GM23338 (cell line): Measurements from ENCODE around the gene DESI1. TPM values are rescaled to one million over a fixed set of nuclear protein-coding genes. Genes with fewer than 3 reads are reported as not detected.
A peak's percentile ranks its signal among the peaks of the same experiment; 100 is the strongest.

Source experiments
- ATAC-seq: fragments of 200-7000 bp; cut with Tn5 transposase; 3 replicates; pipeline ENCODE4 v1.9.1; 2020
- DNase-seq: peaks from one replicate; pipeline ENCODE4 v3.0.0-alpha.2; 2015; ENCODE audit warnings: low spot score
- H2AFZ ChIP-seq: fragments of 200-600 bp; sonication (generic); 2 replicates; pipeline ENCODE4 v1.8.0; 2016; ENCODE audit warnings: antibody characterized with exemption, mild to moderate bottlenecking, moderate library complexity
- H3F3A ChIP-seq: fragments of 200-600 bp; sonication (generic); replicated peaks from 2 replicates; pipeline ENCODE4 v1.8.0; 2017; ENCODE audit warnings: antibody characterized with exemption, mixed run types, low read depth
- H3K27ac ChIP-seq: fragments of 200-600 bp; sonication (generic); 2 replicates; pipeline ENCODE4 v1.6.1; 2016; ENCODE audit warnings: low read depth
- H3K27me3 ChIP-seq: fragments of 200-600 bp; sonication (generic); 2 replicates; pipeline ENCODE4 v1.8.0; 2016; ENCODE audit warnings: mild to moderate bottlenecking, mixed run types, moderate library complexity; ENCODE audit not compliant: insufficient read depth
- H3K36me3 ChIP-seq: fragments of 200-600 bp; sonication (generic); 2 replicates; pipeline ENCODE4 v1.8.0; 2016; ENCODE audit warnings: mild to moderate bottlenecking; ENCODE audit not compliant: insufficient read depth
- H3K4me1 ChIP-seq: fragments of 200-600 bp; sonication (generic); 2 replicates; pipeline ENCODE4 v1.8.0; 2016; ENCODE audit warnings: mild to moderate bottlenecking, moderate library complexity; ENCODE audit not compliant: insufficient read depth
- H3K4me2 ChIP-seq: fragments of 200-600 bp; sonication (generic); 2 replicates; pipeline ENCODE4 v1.7.1; 2017; ENCODE audit warnings: mixed run types
- H3K4me3 ChIP-seq: fragments of 200-600 bp; sonication (generic); 2 replicates; pipeline ENCODE4 v1.6.1; 2016; ENCODE audit warnings: mixed run types
- H3K79me2 ChIP-seq: fragments of 200-600 bp; sonication (generic); replicated peaks from 2 replicates; pipeline ENCODE4 v1.8.0; 2017; ENCODE audit warnings: mild to moderate bottlenecking; ENCODE audit not compliant: insufficient read depth
- H3K9me2 ChIP-seq: fragments of 200-600 bp; sonication (generic); 2 replicates; pipeline ENCODE4 v1.8.0; 2017; ENCODE audit not compliant: insufficient read depth
- H4K20me1 ChIP-seq: fragments of 200-600 bp; sonication (generic); replicated peaks from 2 replicates; pipeline ENCODE4 v1.8.0; 2017; ENCODE audit warnings: mild to moderate bottlenecking; ENCODE audit not compliant: insufficient read depth
- H3K27ac Mint-ChIP-seq: 2 replicates; pipeline ENCODE4 v1.8.0; 2020; ENCODE audit warnings: inconsistent platforms, mild to moderate bottlenecking, moderate library complexity, mixed read lengths
- H3K27me3 Mint-ChIP-seq: 3 replicates; pipeline ENCODE4 v1.8.0; 2022; ENCODE audit warnings: low read depth, mild to moderate bottlenecking, moderate library complexity, mixed read lengths, inconsistent platforms; ENCODE audit not compliant: insufficient read depth, poor library complexity
- H3K36me3 Mint-ChIP-seq: 3 replicates; pipeline ENCODE4 v1.8.0; 2021; ENCODE audit warnings: low read depth, mild to moderate bottlenecking, inconsistent platforms, moderate library complexity, mixed read lengths
- H3K4me1 Mint-ChIP-seq: 3 replicates; pipeline ENCODE4 v1.8.0; 2020; ENCODE audit warnings: mild to moderate bottlenecking, inconsistent platforms, mixed read lengths
- H3K4me3 Mint-ChIP-seq: 3 replicates; pipeline ENCODE4 v1.8.0; 2021; ENCODE audit warnings: moderate library complexity, mild to moderate bottlenecking, inconsistent platforms, mixed read lengths
- H3K9me3 Mint-ChIP-seq: 3 replicates; pipeline ENCODE4 v1.8.0; 2020; ENCODE audit warnings: moderate library complexity, mild to moderate bottlenecking, inconsistent platforms, mixed read lengths
- CREB1 ChIP-seq: fragments of 250-450 bp; sonication (Bioruptor Pico); IDR thresholded peaks from 2 replicates; pipeline ENCODE4 v1.5.0; 2020; ENCODE audit warnings: low read depth, mild to moderate bottlenecking, moderate library complexity
- ETS1 ChIP-seq: IDR thresholded peaks from 2 replicates; pipeline ENCODE4 v1.6.1; 2016; ENCODE audit warnings: antibody characterized with exemption
- EZH2 ChIP-seq: fragments of 200-600 bp; sonication (generic); IDR thresholded peaks from one replicate; pipeline ENCODE4 v1.8.0; 2017; ENCODE audit warnings: antibody characterized with exemption, mild to moderate bottlenecking, low read depth; ENCODE audit not compliant: unreplicated experiment
- EZH2phosphoT487 ChIP-seq: fragments of 200-600 bp; sonication (generic); IDR thresholded peaks from one replicate; pipeline ENCODE4 v1.8.1; 2018; ENCODE audit warnings: antibody characterized with exemption; ENCODE audit not compliant: unreplicated experiment
- JUNB ChIP-seq: IDR thresholded peaks from one replicate; pipeline ENCODE4 v1.6.1; 2016; ENCODE audit warnings: antibody characterized with exemption; ENCODE audit not compliant: unreplicated experiment
- NANOG ChIP-seq: IDR thresholded peaks from 2 replicates; pipeline ENCODE4 v1.6.1; 2016; ENCODE audit warnings: antibody characterized with exemption, borderline replicate concordance
- POLR2AphosphoS5 ChIP-seq: IDR thresholded peaks from 2 replicates; pipeline ENCODE4 v1.6.1; 2016; ENCODE audit warnings: antibody characterized with exemption, low read depth
- REST ChIP-seq: IDR thresholded peaks from one replicate; pipeline ENCODE4 v1.6.1; 2018; ENCODE audit warnings: antibody characterized with exemption; ENCODE audit not compliant: unreplicated experiment
- STAT1 ChIP-seq: IDR thresholded peaks from one replicate; pipeline ENCODE4 v1.6.1; 2016; ENCODE audit warnings: antibody characterized with exemption; ENCODE audit not compliant: unreplicated experiment
- ZNF114 ChIP-seq: fragments of 250-450 bp; sonication (Bioruptor Pico); IDR thresholded peaks from 2 replicates; pipeline ENCODE4 v1.5.0; 2020; ENCODE audit warnings: mild to moderate bottlenecking, moderate library complexity
- ZNF331 ChIP-seq: fragments of 250-450 bp; sonication (Bioruptor Pico); IDR thresholded peaks from 2 replicates; pipeline ENCODE4 v1.5.0; 2020; ENCODE audit warnings: low read depth, mild to moderate bottlenecking, moderate library complexity
- polyA plus RNA-seq: library from polyadenylated mRNA; unstranded; fragments of >200 nt; fragmentation: Nextera tagmentation; extraction: Ambion mirVana; gene quantifications from 2 replicates; pipeline ENCODE4 v1.2.1, GENCODE V29; 2016
- total RNA-seq: library from RNA; depleted of rRNA; stranded (reverse); fragments of >200 nt; shearing (Covaris generic); gene quantifications from 2 replicates; pipeline ENCODE4 v1.2.3, GENCODE V29; 2014
- TF ChIP-seq, protein P1 (sequence below): fragments of 250-450 bp; sonication (Bioruptor Pico); IDR thresholded peaks from 2 replicates; pipeline ENCODE4 v1.5.0; 2020; ENCODE audit warnings: mild to moderate bottlenecking, moderate library complexity

DESI1 gene
- total and polyA plus RNA-seq, 2 experiments from 2014 or later: 33.7 to 53.8 TPM

DNA sequence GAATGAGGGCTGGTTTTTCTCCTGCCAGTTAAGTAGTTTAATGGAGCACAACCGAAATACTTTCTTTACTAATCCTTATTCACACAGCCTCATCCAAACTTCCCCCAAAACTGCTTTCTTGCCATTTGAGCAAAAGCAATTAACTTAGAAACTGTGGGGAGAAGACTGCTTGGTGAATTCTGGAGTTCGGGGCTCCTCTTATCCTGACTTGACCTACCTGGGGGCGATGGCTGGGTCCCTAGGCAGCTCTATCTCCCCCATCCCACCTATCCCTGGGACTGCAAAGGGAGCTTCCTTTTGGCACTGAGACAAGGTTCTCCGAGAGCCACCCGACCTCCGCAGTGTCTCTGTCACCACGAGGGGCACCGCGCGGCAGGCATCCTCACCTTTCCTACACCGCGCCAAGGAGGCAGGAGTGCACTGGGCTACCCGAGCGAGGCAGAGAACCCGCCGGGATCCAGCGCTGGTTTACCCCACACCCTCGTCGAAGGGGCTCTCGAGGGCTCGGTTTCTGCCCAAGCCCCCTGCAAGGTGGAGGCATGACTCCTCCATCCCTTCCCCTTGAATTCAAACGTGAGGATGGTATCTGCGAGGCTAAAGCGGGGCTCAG, 759 bp downstream of the DESI1 start:
- peaks cover 22% of the 10 kb centered on the region for H3K4me1 Mint-ChIP-seq
- H3K79me2 ChIP-seq: peaks cover 61% of the 10 kb centered on the region
- H3K4me3 Mint-ChIP-seq: peak overlapping the region; percentile 98

More for the DNA sequence above, 759 bp downstream of the DESI1 start:
- H3K4me1 ChIP-seq: peaks cover 15% of the 10 kb centered on the region
- peak; percentile 74 for DNase-seq
- H2AFZ ChIP-seq: peak overlapping the region; percentile 86
- peak; percentile 63 for ATAC-seq
- peaks cover 36% of the 10 kb centered on the region for H3K36me3 Mint-ChIP-seq
- no peaks in the 10 kb centered on the region for H3K9me2 ChIP-seq
- no peaks in the 10 kb centered on the region; the same call in 2 of the 3 replicates for H3K9me3 Mint-ChIP-seq
- peak overlapping the region; percentile 94 for H3K4me2 ChIP-seq
- H3K27me3 ChIP-seq: no peaks in the 10 kb centered on the region
- peak overlapping the region; percentile 80 for H3K4me3 ChIP-seq
- H4K20me1 ChIP-seq: peaks cover 19% of the 10 kb centered on the region
- peaks cover 18% of the 10 kb centered on the region for H3K27me3 Mint-ChIP-seq
- TF ChIP-seq JUNB (no peak), CREB1 (no peak), EZH2phosphoT487 (no peak), STAT1 (no peak), POLR2AphosphoS5 (no peak), ZNF331 (CRISPR knock-in tag) (no peak), EZH2 (no peak), ETS1 (no peak), REST (no peak), ZNF114 (CRISPR knock-in tag) (no peak), NANOG (no peak)
- TF ChIP-seq, protein P1, sequence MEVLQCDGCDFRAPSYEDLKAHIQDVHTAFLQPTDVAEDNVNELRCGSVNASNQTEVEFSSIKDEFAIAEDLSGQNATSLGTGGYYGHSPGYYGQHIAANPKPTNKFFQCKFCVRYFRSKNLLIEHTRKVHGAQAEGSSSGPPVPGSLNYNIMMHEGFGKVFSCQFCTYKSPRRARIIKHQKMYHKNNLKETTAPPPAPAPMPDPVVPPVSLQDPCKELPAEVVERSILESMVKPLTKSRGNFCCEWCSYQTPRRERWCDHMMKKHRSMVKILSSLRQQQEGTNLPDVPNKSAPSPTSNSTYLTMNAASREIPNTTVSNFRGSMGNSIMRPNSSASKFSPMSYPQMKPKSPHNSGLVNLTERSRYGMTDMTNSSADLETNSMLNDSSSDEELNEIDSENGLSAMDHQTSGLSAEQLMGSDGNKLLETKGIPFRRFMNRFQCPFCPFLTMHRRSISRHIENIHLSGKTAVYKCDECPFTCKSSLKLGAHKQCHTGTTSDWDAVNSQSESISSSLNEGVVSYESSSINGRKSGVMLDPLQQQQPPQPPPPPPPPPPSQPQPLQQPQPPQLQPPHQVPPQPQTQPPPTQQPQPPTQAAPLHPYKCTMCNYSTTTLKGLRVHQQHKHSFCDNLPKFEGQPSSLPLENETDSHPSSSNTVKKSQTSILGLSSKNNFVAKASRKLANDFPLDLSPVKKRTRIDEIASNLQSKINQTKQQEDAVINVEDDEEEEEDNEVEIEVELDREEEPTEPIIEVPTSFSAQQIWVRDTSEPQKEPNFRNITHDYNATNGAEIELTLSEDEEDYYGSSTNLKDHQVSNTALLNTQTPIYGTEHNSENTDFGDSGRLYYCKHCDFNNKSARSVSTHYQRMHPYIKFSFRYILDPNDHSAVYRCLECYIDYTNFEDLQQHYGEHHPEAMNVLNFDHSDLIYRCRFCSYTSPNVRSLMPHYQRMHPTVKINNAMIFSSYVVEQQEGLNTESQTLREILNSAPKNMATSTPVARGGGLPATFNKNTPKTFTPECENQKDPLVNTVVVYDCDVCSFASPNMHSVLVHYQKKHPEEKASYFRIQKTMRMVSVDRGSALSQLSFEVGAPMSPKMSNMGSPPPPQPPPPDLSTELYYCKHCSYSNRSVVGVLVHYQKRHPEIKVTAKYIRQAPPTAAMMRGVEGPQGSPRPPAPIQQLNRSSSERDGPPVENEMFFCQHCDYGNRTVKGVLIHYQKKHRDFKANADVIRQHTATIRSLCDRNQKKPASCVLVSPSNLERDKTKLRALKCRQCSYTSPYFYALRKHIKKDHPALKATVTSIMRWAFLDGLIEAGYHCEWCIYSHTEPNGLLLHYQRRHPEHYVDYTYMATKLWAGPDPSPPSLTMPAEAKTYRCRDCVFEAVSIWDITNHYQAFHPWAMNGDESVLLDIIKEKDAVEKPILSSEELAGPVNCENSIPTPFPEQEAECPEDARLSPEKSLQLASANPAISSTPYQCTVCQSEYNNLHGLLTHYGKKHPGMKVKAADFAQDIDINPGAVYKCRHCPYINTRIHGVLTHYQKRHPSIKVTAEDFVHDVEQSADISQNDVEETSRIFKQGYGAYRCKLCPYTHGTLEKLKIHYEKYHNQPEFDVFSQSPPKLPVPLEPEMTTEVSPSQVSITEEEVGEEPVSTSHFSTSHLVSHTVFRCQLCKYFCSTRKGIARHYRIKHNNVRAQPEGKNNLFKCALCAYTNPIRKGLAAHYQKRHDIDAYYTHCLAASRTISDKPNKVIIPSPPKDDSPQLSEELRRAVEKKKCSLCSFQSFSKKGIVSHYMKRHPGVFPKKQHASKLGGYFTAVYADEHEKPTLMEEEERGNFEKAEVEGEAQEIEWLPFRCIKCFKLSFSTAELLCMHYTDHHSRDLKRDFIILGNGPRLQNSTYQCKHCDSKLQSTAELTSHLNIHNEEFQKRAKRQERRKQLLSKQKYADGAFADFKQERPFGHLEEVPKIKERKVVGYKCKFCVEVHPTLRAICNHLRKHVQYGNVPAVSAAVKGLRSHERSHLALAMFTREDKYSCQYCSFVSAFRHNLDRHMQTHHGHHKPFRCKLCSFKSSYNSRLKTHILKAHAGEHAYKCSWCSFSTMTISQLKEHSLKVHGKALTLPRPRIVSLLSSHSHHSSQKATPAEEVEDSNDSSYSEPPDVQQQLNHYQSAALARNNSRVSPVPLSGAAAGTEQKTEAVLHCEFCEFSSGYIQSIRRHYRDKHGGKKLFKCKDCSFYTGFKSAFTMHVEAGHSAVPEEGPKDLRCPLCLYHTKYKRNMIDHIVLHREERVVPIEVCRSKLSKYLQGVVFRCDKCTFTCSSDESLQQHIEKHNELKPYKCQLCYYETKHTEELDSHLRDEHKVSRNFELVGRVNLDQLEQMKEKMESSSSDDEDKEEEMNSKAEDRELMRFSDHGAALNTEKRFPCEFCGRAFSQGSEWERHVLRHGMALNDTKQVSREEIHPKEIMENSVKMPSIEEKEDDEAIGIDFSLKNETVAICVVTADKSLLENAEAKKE (CRISPR knock-in tag): no peak
- H3K27ac Mint-ChIP-seq: peak overlapping the region; percentile 92
- H3K27ac ChIP-seq: peak overlapping the region; percentile 92
- H3K36me3 ChIP-seq: peaks cover 21% of the 10 kb centered on the region
- H3F3A ChIP-seq: peaks cover 18% of the 10 kb centered on the region; the same call in 1 of the 2 replicates
